Ovary (tissue), 9 donors: ENCODE measurements around the gene CRKL. TPM values are rescaled to one million over a fixed set of nuclear protein-coding genes. Genes with fewer than 3 reads are reported as not detected.

Source experiments
- DNase-seq, 5 donors: peaks; one replicate each; pipeline ENCODE4 v3.0.0-alpha.2; 2019 to 2020
- H3K27ac ChIP-seq, 2 donors: fragments of 200-600 bp; one replicate each; pipeline versions ENCODE4 v1.5.1 to v1.8.0; 2019 to 2022
- H3K27me3 ChIP-seq: fragments of 200-600 bp; one replicate; pipeline ENCODE4 v1.8.0; 2022
- H3K36me3 ChIP-seq: fragments of 200-600 bp; sonication (generic); one replicate; pipeline ENCODE4 v1.5.1; 2019
- H3K4me1 ChIP-seq: one replicate; pipeline ENCODE4 v1.8.1; 2013; ENCODE audit warnings: mild to moderate bottlenecking, moderate library complexity; ENCODE audit not compliant: insufficient read depth
- H3K4me3 ChIP-seq: fragments of 200-600 bp; sonication (generic); one replicate; pipeline ENCODE4 v1.5.1; 2017
- H3K9me3 ChIP-seq, 2 donors: fragments of 200-600 bp in 1 of 2; sonication (generic) in 1 of 2; one replicate each; pipeline versions ENCODE4 v1.5.1 to v1.8.1; 2013 to 2019; ENCODE audit warnings: mild to moderate bottlenecking in 1 of 2, moderate library complexity in 1 of 2
- CTCF ChIP-seq, 3 donors: fragments of 450-650 bp in 2 of 3; fragments of 200-600 bp in 1 of 3; IDR thresholded peaks; one replicate each; pipeline versions ENCODE4 v1.5.1 to v1.8.0; 2016 to 2022; ENCODE audit warnings: antibody characterized with exemption in 3 of 3, mild to moderate bottlenecking in 1 of 3
- EP300 ChIP-seq: sonication (generic); formaldehyde crosslinking; IDR thresholded peaks from one replicate; pipeline ENCODE4 v1.6.1; 2017; ENCODE audit warnings: antibody characterized with exemption
- POLR2A ChIP-seq: fragments of 450-650 bp; IDR thresholded peaks from one replicate; pipeline ENCODE4 v1.6.1; 2017; ENCODE audit warnings: antibody characterized with exemption, mild to moderate bottlenecking, moderate library complexity
- WGBS, 3 donors: extraction: QIAGEN DNeasy Blood & Tissue Kit in 1 of 3; methylation state at CpG; one replicate each; pipeline versions ENCODE4 v1.1.5 to v1.1.7; 2013 to 2017; 5-methylcytosine and 5-hydroxymethylcytosine counted together
- intact Hi-C, 4 donors: fragments of 100-400 bp; cut with DNase I; formaldehyde crosslinking; loops; one replicate each; pipeline versions ENCODE4 v1.11.0 to v1.15.1; 2022 to 2023
- polyA plus RNA-seq, 2 donors: library from polyadenylated mRNA; stranded (reverse); fragments of 200-250 nt in 1 of 2; fragments of 350-450 nt in 1 of 2; fragmentation: Illumina TruSeq in 1 of 2; extraction: RNeasy Lipid Tissue Mini Kit (QIAGEN cat#74804) in 1 of 2; gene quantifications; one replicate each; pipeline ENCODE4 v1.2.3, GENCODE V29; 2013 to 2014
- total RNA-seq, 7 donors: library from RNA; depleted of rRNA in 2 of 7; stranded (reverse); fragments of >200 nt in 2 of 7; fragmentation: NEBNext Ultra II Directional in 3 of 7; extraction: Animal tissue kit (Norgen Biotek cat#: 25700) in 3 of 7; gene quantifications; one replicate each; pipeline versions ENCODE4 v1.1.0 to v1.2.4, GENCODE V29; 2016 to 2023
- donor health status: DM: no; HTN: no; CAD: no; lungs with moderate emphysema.
- donor health status: DM: no; HTN: no; CAD: no.
- donor health status: Bipolar disorder and iron deficiency.
- donor health status: DM: yes; HTN: yes; CAD: no.
- donor health status: DM: no; HTN: no; CAD: no.
- donor health status: DM: yes; HTN: yes; CAD: no.

CRKL gene
- total and polyA plus RNA-seq, 9 donors = 22.7 to 71.5 (median 51.5) TPM

- TF ChIP-seq EP300 (no peak), CTCF (IDR thresholded peaks at IDR 0.05) (no peak), POLR2A (no peak)
- no peaks in the 10 kb centered on the region for H3K27me3 ChIP-seq
- no peak for DNase-seq
- peaks cover 8% of the 10 kb centered on the region for H3K4me1 ChIP-seq
- no peak overlapping the region for H3K27ac ChIP-seq
- intact Hi-C loops = no loop called here
- peak overlapping the region; percentile 51 for H3K4me3 ChIP-seq
- no peaks in the 10 kb centered on the region for H3K9me3 ChIP-seq
- WGBS, 3 donors = 2 to 4% (median 3%) methylated on average over 28 to 32 of the region's 32 CpGs
- no peaks in the 10 kb centered on the region for H3K36me3 ChIP-seq
Observed at GRCh38 chr22:20957683-20958431, 40.6 kb downstream of the CRKL start.

- DNase-seq = no peak
- Histone ChIP-seq H3K9me3 (no peaks in the 10 kb centered on the region), H3K27me3 (no peaks in the 10 kb centered on the region), H3K4me1 (peaks cover 8% of the 10 kb centered on the region), H3K27ac (no peak overlapping the region), H3K36me3 (no peaks in the 10 kb centered on the region), H3K4me3 (no peak overlapping the region)
- TF ChIP-seq CTCF (IDR thresholded peaks at IDR 0.05) (no peak), POLR2A (no peak), EP300 (no peak)
- intact Hi-C loops = no loop called here
- 90 to 93% (median 92%) methylated on average over 20 of the region's 20 CpGs for WGBS, 3 donors
Observed at GRCh38 chr22:20959578-20960461, 42.6 kb downstream of the CRKL start.

GRCh38 chr22:20960609-20961008 is 43.4 kb downstream of the CRKL start:
- WGBS, 3 donors = 87 to 94% (median 92%) methylated on average over 4 of the region's 4 CpGs
- no peak for DNase-seq
- no peaks in the 10 kb centered on the region for H3K27me3 ChIP-seq
- no peak overlapping the region for H3K27ac ChIP-seq
- no peaks in the 10 kb centered on the region for H3K9me3 ChIP-seq
- H3K4me1 ChIP-seq = peaks cover 8% of the 10 kb centered on the region
- TF ChIP-seq POLR2A = no peak
- TF ChIP-seq CTCF (IDR thresholded peaks at IDR 0.05) = no peak
- TF ChIP-seq EP300 = no peak
- H3K4me3 ChIP-seq = no peak overlapping the region
- intact Hi-C loops = no loop called here
- H3K36me3 ChIP-seq = no peaks in the 10 kb centered on the region

GRCh38 chr22:20962491-20962945 is 45.3 kb downstream of the CRKL start:
- no peak overlapping the region for H3K4me3 ChIP-seq
- 93 to 100% (median 97%) methylated on average over 6 of the region's 6 CpGs for WGBS, 3 donors
- no peaks in the 10 kb centered on the region for H3K36me3 ChIP-seq
- H3K4me1 ChIP-seq = peaks cover 3% of the 10 kb centered on the region
- no peaks in the 10 kb centered on the region for H3K9me3 ChIP-seq
- intact Hi-C loops = no loop called here
- TF ChIP-seq CTCF (IDR thresholded peaks at IDR 0.05) (no peak), POLR2A (no peak), EP300 (no peak)
- no peak for DNase-seq
- no peaks in the 10 kb centered on the region for H3K27me3 ChIP-seq
- H3K27ac ChIP-seq = no peak overlapping the region
